Thoracic aorta (tissue), 2 donors: Measurements from ENCODE around the gene S100A16. TPM values are rescaled to one million over a fixed set of nuclear protein-coding genes. Genes with fewer than 3 reads are reported as not detected.
"Not testable (repeated sequence)": the region's sequence is repeated elsewhere in the genome, so short reads cannot be mapped to it uniquely, and the experiment has no call there.

Experiments used
- ATAC-seq: fragments of 150-250 bp; one replicate; pipeline ENCODE4 v1.8.0; 2017; ENCODE audit warnings: low read depth; ENCODE audit not compliant: insufficient number of reproducible peaks, low FRiP score
- DNase-seq: peaks from one replicate; pipeline ENCODE4 v3.0.0-alpha.2; 2020; ENCODE audit warnings: low spot score
- H3K27ac ChIP-seq, 2 donors: fragments of 200-600 bp; sonication (generic); 1 replicate in 1 of 2; 2 replicates in 1 of 2; pipeline ENCODE4 v1.5.1; 2016; ENCODE audit warnings: mild to moderate bottlenecking in 2 of 2, moderate library complexity in 2 of 2
- H3K27me3 ChIP-seq: fragments of 200-600 bp; sonication (generic); replicated peaks from 2 replicates; pipeline ENCODE4 v1.6.0; 2016; ENCODE audit warnings: mild to moderate bottlenecking; ENCODE audit not compliant: insufficient read depth
- H3K36me3 ChIP-seq: fragments of 200-600 bp; sonication (generic); one replicate; pipeline ENCODE4 v1.5.1; 2016
- H3K4me1 ChIP-seq, 2 donors: fragments of 200-600 bp; sonication (generic); 1 replicate in 1 of 2; 2 replicates in 1 of 2; pipeline versions ENCODE4 v1.5.1 to v1.6.0; 2016; ENCODE audit warnings: low read depth in 2 of 2, mild to moderate bottlenecking in 1 of 2; ENCODE audit not compliant: control insufficient read depth in 1 of 2
- H3K4me3 ChIP-seq: fragments of 200-600 bp; sonication (generic); 2 replicates; pipeline ENCODE4 v1.5.1; 2016; ENCODE audit warnings: mild to moderate bottlenecking
- H3K9me3 ChIP-seq: fragments of 200-600 bp; sonication (generic); 2 replicates; pipeline ENCODE4 v1.5.1; 2016
- total RNA-seq, 2 donors: library from RNA; depleted of rRNA; stranded (reverse); fragments of >200 nt; gene quantifications; one replicate each; pipeline versions ENCODE4 v1.1.0 to v1.2.3, GENCODE V29; 2016
- TF ChIP-seq, protein P1 (sequence below): fragments of 200-600 bp; sonication (generic); IDR thresholded peaks from one replicate; pipeline ENCODE4 v1.5.1; 2019; ENCODE audit warnings: antibody characterized with exemption

S100A16 gene
- total RNA-seq, 2 donors from 2014 or later = 81.1 to 82.3 TPM

DNA sequence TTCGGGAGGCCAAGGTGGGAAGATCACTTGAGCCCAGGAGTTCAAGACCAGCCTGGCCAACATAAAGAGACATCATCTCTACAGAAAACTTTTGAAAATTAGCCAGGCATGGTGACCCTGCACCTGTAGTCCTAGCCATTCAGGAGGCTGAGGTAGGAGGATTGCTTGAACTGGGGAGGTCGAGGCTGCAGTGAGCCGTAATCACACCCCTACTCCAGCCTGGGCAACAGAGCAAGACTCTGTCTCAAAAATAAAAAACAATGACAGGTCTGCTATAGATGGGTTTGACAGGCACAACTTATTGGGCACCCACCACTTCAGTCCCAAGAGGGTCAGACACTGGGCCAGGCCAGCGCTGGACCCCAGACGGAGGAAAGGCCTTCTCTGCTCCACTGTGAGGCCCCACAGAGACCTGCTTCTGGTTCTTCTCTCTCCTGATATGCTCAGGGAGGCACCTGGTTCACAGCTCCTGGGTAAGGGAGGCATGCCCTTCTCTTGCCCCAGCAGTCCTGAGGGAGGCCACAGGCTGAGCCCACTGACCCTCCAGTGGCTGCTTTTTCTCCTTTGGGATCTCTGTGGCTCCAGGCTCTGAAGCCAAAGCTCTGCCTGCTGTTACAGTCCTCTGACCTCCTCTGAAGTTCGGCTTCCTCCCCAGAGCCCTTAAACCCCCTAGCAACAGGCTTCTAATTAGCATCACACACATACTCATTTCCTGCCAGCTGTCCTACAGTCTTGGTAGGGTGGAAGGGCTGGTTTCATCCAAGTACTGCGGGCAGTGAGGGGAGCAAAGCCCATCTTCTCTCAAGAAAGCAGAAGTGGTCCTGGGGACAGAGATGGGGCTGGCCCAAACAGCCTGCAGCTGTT is 14.4 kb downstream of the S100A16 start:
- DNase-seq = no peak
- H3K27ac ChIP-seq = no peak overlapping the region
- ATAC-seq = no peak
- TF ChIP-seq, protein P1, sequence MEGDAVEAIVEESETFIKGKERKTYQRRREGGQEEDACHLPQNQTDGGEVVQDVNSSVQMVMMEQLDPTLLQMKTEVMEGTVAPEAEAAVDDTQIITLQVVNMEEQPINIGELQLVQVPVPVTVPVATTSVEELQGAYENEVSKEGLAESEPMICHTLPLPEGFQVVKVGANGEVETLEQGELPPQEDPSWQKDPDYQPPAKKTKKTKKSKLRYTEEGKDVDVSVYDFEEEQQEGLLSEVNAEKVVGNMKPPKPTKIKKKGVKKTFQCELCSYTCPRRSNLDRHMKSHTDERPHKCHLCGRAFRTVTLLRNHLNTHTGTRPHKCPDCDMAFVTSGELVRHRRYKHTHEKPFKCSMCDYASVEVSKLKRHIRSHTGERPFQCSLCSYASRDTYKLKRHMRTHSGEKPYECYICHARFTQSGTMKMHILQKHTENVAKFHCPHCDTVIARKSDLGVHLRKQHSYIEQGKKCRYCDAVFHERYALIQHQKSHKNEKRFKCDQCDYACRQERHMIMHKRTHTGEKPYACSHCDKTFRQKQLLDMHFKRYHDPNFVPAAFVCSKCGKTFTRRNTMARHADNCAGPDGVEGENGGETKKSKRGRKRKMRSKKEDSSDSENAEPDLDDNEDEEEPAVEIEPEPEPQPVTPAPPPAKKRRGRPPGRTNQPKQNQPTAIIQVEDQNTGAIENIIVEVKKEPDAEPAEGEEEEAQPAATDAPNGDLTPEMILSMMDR = no peak
- no peaks in the 10 kb centered on the region for H3K36me3 ChIP-seq
- H3K27me3 ChIP-seq = no peaks in the 10 kb centered on the region
- H3K4me1 ChIP-seq = no peaks in the 10 kb centered on the region
- no peak overlapping the region for H3K4me3 ChIP-seq
- no peaks in the 10 kb centered on the region for H3K9me3 ChIP-seq

DNA sequence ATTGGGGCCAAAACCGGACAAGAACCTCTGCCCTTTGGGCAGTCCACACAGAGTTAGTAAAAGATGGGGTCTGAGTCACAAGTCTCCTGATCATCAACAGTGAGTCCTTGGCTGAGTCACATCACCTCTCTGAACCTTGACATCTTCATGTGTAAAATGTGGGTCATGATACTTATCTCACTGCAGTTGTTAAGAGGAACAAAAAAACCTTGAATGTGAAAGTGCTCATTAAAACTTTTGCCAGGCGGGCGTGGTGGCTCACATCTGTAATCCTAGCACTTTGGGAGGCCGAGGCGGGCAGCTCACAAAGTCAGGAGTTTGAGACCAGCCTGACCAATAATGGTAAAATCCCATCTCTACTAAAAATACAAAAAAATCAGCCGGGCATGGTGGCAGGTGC is 15.7 kb downstream of the S100A16 start:
- TF ChIP-seq, protein P1 = no peak
- Histone ChIP-seq H3K4me1 (no peaks in the 10 kb centered on the region), H3K27ac (no peak overlapping the region), H3K9me3 (no peaks in the 10 kb centered on the region), H3K27me3 (no peaks in the 10 kb centered on the region), H3K4me3 (no peak overlapping the region), H3K36me3 (no peaks in the 10 kb centered on the region)
- no peak for ATAC-seq
- DNase-seq = no peak

DNA sequence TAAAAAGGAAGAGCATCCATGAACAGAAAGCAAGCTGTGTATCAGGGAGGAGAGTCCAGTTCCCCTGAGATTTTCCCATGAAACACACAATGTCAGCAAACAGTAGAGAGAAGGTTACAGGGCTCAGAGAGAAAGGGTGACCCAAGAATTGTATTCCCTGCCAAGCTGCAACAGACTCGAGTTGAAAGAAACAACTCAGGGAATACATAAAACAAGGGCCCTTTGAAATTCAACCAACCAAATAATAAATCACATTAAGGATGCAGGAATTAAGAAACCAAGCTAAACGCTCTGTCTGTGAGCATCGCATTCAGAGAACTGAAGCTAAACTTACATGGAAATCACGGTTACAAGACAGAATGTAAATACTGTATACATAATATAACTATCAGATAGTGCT is 20.2 kb downstream of the S100A16 start:
- Histone ChIP-seq H3K27ac (no peak overlapping the region), H3K36me3 (no peaks in the 10 kb centered on the region), H3K27me3 (no peaks in the 10 kb centered on the region), H3K4me3 (no peak overlapping the region), H3K9me3 (no peaks in the 10 kb centered on the region), H3K4me1 (no peaks in the 10 kb centered on the region)
- ATAC-seq = no peak
- DNase-seq = no peak
- TF ChIP-seq, protein P1 = no peak

DNA sequence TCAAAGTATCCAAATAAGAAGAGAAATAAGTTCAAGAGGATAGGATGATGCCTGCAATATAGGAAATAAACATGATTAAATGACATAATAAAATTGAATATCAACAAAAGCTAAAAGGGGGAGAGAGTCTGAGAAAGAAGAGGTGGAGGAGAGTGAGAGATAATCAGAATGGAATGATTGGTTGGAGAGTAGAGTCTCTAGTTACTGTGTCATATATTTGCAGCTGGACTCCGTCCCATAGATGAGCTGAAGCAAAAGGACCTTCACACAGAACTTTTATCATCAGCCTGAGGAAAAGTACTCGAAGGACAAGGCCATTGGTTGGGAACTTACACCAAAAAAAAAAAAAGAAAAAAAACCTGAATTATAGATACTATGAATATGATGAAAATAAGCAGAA is 24.5 kb downstream of the S100A16 start:
- Histone ChIP-seq H3K27ac (no peak overlapping the region), H3K36me3 (no peaks in the 10 kb centered on the region), H3K9me3 (no peaks in the 10 kb centered on the region), H3K27me3 (no peaks in the 10 kb centered on the region), H3K4me3 (no peak overlapping the region), H3K4me1 (no peaks in the 10 kb centered on the region)
- DNase-seq (no peak), ATAC-seq (no peak)
- TF ChIP-seq, protein P1 = no peak

DNA sequence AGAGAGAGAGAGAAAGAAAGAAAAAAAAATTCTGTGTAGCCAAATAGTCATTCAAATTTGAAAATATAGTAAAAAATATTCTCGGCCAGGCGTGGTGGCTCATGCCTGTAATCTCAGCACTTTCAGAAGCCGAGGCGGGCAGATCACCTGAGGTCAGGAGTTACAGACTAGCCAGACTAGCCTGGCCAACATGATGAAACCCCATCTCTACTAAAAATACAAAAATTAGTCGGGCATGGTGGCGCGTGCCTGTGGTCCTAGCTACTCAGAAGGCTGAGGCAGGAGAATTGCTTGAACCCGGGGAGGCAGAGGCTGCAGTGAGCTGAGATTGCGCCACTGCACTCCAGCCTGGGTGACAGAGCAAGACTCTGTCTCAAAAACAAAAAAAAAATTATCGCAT is 24.9 kb downstream of the S100A16 start:
- not testable (repeated sequence) for H3K4me3 ChIP-seq, H3K9me3 ChIP-seq, H3K27ac ChIP-seq, DNase-seq, H3K4me1 ChIP-seq, H3K27me3 ChIP-seq, ATAC-seq, H3K36me3 ChIP-seq

DNA sequence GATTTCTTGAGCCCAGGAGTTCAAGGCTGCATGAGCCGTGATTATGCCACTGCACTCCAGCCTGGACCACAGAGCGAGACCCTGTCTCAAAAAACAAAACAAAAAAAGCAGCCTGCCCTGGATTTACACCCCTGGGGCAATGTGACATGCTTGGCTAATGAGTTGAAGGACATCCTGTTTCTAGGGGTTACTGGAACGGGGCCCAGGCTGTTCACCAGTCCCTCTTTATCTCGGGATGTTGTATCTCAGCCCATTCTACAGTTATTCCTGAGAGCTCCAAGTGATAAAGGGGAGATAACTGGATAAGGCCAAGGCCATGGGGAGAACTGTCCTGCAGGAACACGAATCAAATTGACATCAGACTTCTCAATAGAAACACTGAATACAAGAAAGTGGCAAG is 25.6 kb downstream of the S100A16 start:
- TF ChIP-seq, protein P1 = no peak

More for the DNA sequence above, 25.6 kb downstream of the S100A16 start:
- H3K27me3 ChIP-seq = no peaks in the 10 kb centered on the region
- ATAC-seq = no peak
- H3K27ac ChIP-seq = no peak overlapping the region
- no peak overlapping the region for H3K4me3 ChIP-seq
- no peak for DNase-seq
- H3K9me3 ChIP-seq = no peaks in the 10 kb centered on the region
- no peaks in the 10 kb centered on the region for H3K4me1 ChIP-seq
- H3K36me3 ChIP-seq = no peaks in the 10 kb centered on the region
